Measurements from ENCODE around the gene CEP63.

DNA sequence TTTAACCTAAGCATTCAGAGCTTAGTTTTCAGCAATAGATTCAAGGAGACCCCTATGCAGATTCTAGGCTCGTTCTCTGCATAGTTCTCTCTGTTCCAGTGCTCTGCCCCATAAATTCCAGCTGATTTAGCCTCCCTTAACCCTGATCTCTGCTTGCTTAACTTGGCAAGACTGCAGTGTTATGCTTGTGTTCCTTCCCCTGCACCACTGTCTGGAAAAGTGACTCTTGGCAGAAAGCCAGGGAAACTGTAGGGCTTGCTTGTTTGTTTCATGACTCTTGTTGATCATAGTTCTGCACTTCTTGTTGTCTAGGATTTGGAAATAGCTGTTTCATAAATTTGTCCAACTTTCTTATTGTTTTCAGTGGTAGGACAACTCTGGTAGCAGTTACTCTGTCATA is 40.2 kb upstream of the CEP63 start:
- TF ChIP-seq, protein P1, sequence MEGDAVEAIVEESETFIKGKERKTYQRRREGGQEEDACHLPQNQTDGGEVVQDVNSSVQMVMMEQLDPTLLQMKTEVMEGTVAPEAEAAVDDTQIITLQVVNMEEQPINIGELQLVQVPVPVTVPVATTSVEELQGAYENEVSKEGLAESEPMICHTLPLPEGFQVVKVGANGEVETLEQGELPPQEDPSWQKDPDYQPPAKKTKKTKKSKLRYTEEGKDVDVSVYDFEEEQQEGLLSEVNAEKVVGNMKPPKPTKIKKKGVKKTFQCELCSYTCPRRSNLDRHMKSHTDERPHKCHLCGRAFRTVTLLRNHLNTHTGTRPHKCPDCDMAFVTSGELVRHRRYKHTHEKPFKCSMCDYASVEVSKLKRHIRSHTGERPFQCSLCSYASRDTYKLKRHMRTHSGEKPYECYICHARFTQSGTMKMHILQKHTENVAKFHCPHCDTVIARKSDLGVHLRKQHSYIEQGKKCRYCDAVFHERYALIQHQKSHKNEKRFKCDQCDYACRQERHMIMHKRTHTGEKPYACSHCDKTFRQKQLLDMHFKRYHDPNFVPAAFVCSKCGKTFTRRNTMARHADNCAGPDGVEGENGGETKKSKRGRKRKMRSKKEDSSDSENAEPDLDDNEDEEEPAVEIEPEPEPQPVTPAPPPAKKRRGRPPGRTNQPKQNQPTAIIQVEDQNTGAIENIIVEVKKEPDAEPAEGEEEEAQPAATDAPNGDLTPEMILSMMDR (IDR thresholded peaks at IDR 0.05; ENCODE audit: low read depth, low read length) = no peak
- no peak for TF ChIP-seq EZH2phosphoT487 (IDR thresholded peaks at IDR 0.05; ENCODE audit: low read depth)

Measured in OCI-LY3 (cell line).